ENCODE measurements around the gene POLN. TPM values are rescaled to one million over a fixed set of nuclear protein-coding genes. Genes with fewer than 3 reads are reported as not detected.

POLN gene
- total RNA-seq, 2 experiments from 2014 or later, result 4.0 to 4.4 TPM

- H3K79me2 ChIP-seq (ENCODE audit: insufficient read depth, low read depth, low read length), result no peaks in the 10 kb centered on the region
- no peaks in the 10 kb centered on the region for H3K9me2 ChIP-seq (ENCODE audit: insufficient read depth, low read length)
- no peaks in the 10 kb centered on the region for H3K9me3 ChIP-seq (ENCODE audit: low read length)
- TF ChIP-seq, protein P1, sequence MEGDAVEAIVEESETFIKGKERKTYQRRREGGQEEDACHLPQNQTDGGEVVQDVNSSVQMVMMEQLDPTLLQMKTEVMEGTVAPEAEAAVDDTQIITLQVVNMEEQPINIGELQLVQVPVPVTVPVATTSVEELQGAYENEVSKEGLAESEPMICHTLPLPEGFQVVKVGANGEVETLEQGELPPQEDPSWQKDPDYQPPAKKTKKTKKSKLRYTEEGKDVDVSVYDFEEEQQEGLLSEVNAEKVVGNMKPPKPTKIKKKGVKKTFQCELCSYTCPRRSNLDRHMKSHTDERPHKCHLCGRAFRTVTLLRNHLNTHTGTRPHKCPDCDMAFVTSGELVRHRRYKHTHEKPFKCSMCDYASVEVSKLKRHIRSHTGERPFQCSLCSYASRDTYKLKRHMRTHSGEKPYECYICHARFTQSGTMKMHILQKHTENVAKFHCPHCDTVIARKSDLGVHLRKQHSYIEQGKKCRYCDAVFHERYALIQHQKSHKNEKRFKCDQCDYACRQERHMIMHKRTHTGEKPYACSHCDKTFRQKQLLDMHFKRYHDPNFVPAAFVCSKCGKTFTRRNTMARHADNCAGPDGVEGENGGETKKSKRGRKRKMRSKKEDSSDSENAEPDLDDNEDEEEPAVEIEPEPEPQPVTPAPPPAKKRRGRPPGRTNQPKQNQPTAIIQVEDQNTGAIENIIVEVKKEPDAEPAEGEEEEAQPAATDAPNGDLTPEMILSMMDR (conservative IDR thresholded peaks at IDR 0.05; ENCODE audit: low read length), result no peak
- TF ChIP-seq EZH2phosphoT487 (IDR thresholded peaks at IDR 0.05; ENCODE audit: borderline replicate concordance, low read depth, low read length), result no peak
- no peaks in the 10 kb centered on the region for H3K36me3 ChIP-seq (ENCODE audit: insufficient read depth, low read length)
- H3K4me1 ChIP-seq (ENCODE audit: insufficient read depth, low read length, poor library complexity, severe bottlenecking), result no peaks in the 10 kb centered on the region
- POLR2A ChIA-PET, result no interaction called here
- no TSS peak for BruUV-seq (replicated peaks)
- H3K27ac ChIP-seq (ENCODE audit: low read depth, low read length, poor library complexity, severe bottlenecking), result no peak overlapping the region
- no peaks in the 10 kb centered on the region for H4K20me1 ChIP-seq (ENCODE audit: insufficient read depth, low read length)
- no peak for DNase-seq (ENCODE audit: low spot score)
- intact Hi-C loops (cut with micrococcal nuclease; ENCODE audit: unreplicated experiment), result no loop called here
- H3K4me2 ChIP-seq (ENCODE audit: low read length), result no peak overlapping the region
- CTCF ChIA-PET (ENCODE audit: unreplicated experiment), result no interaction called here
- H3K4me3 ChIP-seq (ENCODE audit: low read depth, low read length, poor library complexity, severe bottlenecking), result no peak overlapping the region
- H2AFZ ChIP-seq (ENCODE audit: low read length), result no peak overlapping the region
Observed at GRCh38 chr4:2270341-2271165, 28.6 kb upstream of the POLN start.

GRCh38 chr4:2269618-2270163 lies 27.8 kb upstream of the POLN start:
- Histone ChIP-seq H3K4me2 (ENCODE audit: low read length) (no peak overlapping the region), H3K27ac (ENCODE audit: low read depth, low read length, poor library complexity, severe bottlenecking) (no peak overlapping the region), H3K36me3 (ENCODE audit: insufficient read depth, low read length) (no peaks in the 10 kb centered on the region), H3K9me2 (ENCODE audit: insufficient read depth, low read length) (no peaks in the 10 kb centered on the region), H2AFZ (ENCODE audit: low read length) (no peak overlapping the region), H3K79me2 (ENCODE audit: insufficient read depth, low read depth, low read length) (no peaks in the 10 kb centered on the region), H3K4me1 (ENCODE audit: insufficient read depth, low read length, poor library complexity, severe bottlenecking) (no peaks in the 10 kb centered on the region), H3K9me3 (ENCODE audit: low read length) (no peaks in the 10 kb centered on the region), H4K20me1 (ENCODE audit: insufficient read depth, low read length) (no peaks in the 10 kb centered on the region), H3K4me3 (ENCODE audit: low read depth, low read length, poor library complexity, severe bottlenecking) (no peak overlapping the region)
- POLR2A ChIA-PET, result no interaction called here
- intact Hi-C loops (cut with micrococcal nuclease; ENCODE audit: unreplicated experiment), result no loop called here
- no peak for DNase-seq (ENCODE audit: low spot score)
- BruUV-seq (replicated peaks), result no TSS peak
- TF ChIP-seq EZH2phosphoT487 (IDR thresholded peaks at IDR 0.05; ENCODE audit: borderline replicate concordance, low read depth, low read length), result no peak
- TF ChIP-seq, protein P1 (conservative IDR thresholded peaks at IDR 0.05; ENCODE audit: low read length), result no peak
- CTCF ChIA-PET (ENCODE audit: unreplicated experiment), result no interaction called here

GRCh38 chr4:2269206-2269531 lies 27.2 kb upstream of the POLN start:
- Histone ChIP-seq H2AFZ (ENCODE audit: low read length) (no peak overlapping the region), H4K20me1 (ENCODE audit: insufficient read depth, low read length) (no peaks in the 10 kb centered on the region), H3K4me3 (ENCODE audit: low read depth, low read length, poor library complexity, severe bottlenecking) (no peak overlapping the region), H3K79me2 (ENCODE audit: insufficient read depth, low read depth, low read length) (no peaks in the 10 kb centered on the region), H3K9me3 (ENCODE audit: low read length) (no peaks in the 10 kb centered on the region), H3K9me2 (ENCODE audit: insufficient read depth, low read length) (no peaks in the 10 kb centered on the region), H3K36me3 (ENCODE audit: insufficient read depth, low read length) (no peaks in the 10 kb centered on the region), H3K4me1 (ENCODE audit: insufficient read depth, low read length, poor library complexity, severe bottlenecking) (peaks cover 5% of the 10 kb centered on the region), H3K4me2 (ENCODE audit: low read length) (no peak overlapping the region), H3K27ac (ENCODE audit: low read depth, low read length, poor library complexity, severe bottlenecking) (no peak overlapping the region)
- no peak for DNase-seq (ENCODE audit: low spot score)
- BruUV-seq (replicated peaks), result no TSS peak
- TF ChIP-seq EZH2phosphoT487 (IDR thresholded peaks at IDR 0.05; ENCODE audit: borderline replicate concordance, low read depth, low read length), result no peak
- TF ChIP-seq, protein P1 (conservative IDR thresholded peaks at IDR 0.05; ENCODE audit: low read length), result no peak
- intact Hi-C loops (cut with micrococcal nuclease; ENCODE audit: unreplicated experiment), result no loop called here
- ChIA-PET CTCF (ENCODE audit: unreplicated experiment) (no interaction called here), POLR2A (no interaction called here)

All from OCI-LY7 (cell line).